A549 (cell line): ENCODE results near the gene FAM53B.

ENCODE experiments used
- CHD2 ChIP-seq: fragments of 150-350 bp; IDR thresholded peaks from 2 replicates; pipeline ENCODE4 v1.6.1; 2014; ENCODE audit warnings: low read length; ENCODE audit not compliant: partially characterized antibody
- EP300 ChIP-seq, 2 experiments: fragments of >200 bp; sonication (Bioruptor Twin); formaldehyde crosslinking; IDR thresholded peaks; 2 replicates in 1 of 2; 3 replicates in 1 of 2; pipeline ENCODE4 v1.6.1; 2016 to 2017
- HOXB5 ChIP-seq: fragments of 250-450 bp; sonication (Bioruptor Pico); IDR thresholded peaks from 2 replicates; pipeline ENCODE4 v1.5.0; 2020; ENCODE audit warnings: mild to moderate bottlenecking, moderate library complexity
- MYC ChIP-seq: IDR thresholded peaks from 2 replicates; pipeline ENCODE4 v1.6.1; 2012; ENCODE audit warnings: mild to moderate bottlenecking, inconsistent platforms, low read length, improper control_type of control experiment, borderline replicate concordance
- NFE2L2 ChIP-seq: fragments of 150-350 bp; conservative IDR thresholded peaks from 2 replicates; pipeline ENCODE4 v1.6.1; 2014; ENCODE audit warnings: low read length
- POLR2A ChIP-seq: IDR thresholded peaks from 2 replicates; pipeline ENCODE4 v1.6.1; 2012; ENCODE audit warnings: mild to moderate bottlenecking, low read length
- RNF2 ChIP-seq: fragments of 200-600 bp; sonication (generic); IDR thresholded peaks from 2 replicates; pipeline ENCODE4 v1.6.1; 2016; ENCODE audit warnings: low read depth, mild to moderate bottlenecking, antibody characterized with exemption, moderate library complexity, borderline replicate concordance
- TF ChIP-seq, protein P1 (sequence below): fragments of >200 bp; sonication (Bioruptor Twin); formaldehyde crosslinking; IDR thresholded peaks from 3 replicates; pipeline ENCODE4 v1.5.1; 2016
- TF ChIP-seq, protein P2 (sequence below): IDR thresholded peaks from 2 replicates; pipeline ENCODE4 v1.6.1; 2012
- TF ChIP-seq, protein P3 (sequence below): IDR thresholded peaks from 2 replicates; pipeline ENCODE4 v1.6.1; 2012

DNA sequence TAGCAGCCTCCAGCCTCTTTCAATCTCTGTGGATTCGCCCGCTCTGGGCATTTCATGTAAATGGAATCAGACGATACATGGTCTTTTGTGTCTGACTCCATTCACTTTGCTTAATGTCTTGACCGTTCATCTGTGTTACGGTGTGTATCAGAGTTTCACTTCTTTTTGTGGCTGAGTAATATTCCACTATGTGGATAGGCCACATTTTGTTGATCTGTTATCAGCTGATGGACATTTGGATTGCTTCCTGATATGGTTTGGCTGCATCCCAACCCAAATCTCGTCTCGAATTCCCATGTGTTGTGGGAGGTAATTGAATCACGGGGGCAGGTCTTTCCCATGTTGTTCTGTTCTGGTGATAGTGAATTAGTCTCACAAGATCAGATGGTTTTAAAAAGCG is 173.5 kb downstream of the FAM53B start:
- TF ChIP-seq POLR2A = no peak
- TF ChIP-seq, protein P1, sequence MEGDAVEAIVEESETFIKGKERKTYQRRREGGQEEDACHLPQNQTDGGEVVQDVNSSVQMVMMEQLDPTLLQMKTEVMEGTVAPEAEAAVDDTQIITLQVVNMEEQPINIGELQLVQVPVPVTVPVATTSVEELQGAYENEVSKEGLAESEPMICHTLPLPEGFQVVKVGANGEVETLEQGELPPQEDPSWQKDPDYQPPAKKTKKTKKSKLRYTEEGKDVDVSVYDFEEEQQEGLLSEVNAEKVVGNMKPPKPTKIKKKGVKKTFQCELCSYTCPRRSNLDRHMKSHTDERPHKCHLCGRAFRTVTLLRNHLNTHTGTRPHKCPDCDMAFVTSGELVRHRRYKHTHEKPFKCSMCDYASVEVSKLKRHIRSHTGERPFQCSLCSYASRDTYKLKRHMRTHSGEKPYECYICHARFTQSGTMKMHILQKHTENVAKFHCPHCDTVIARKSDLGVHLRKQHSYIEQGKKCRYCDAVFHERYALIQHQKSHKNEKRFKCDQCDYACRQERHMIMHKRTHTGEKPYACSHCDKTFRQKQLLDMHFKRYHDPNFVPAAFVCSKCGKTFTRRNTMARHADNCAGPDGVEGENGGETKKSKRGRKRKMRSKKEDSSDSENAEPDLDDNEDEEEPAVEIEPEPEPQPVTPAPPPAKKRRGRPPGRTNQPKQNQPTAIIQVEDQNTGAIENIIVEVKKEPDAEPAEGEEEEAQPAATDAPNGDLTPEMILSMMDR = no peak
- TF ChIP-seq CHD2 = no peak
- no peak for TF ChIP-seq NFE2L2
- TF ChIP-seq, protein P2, sequence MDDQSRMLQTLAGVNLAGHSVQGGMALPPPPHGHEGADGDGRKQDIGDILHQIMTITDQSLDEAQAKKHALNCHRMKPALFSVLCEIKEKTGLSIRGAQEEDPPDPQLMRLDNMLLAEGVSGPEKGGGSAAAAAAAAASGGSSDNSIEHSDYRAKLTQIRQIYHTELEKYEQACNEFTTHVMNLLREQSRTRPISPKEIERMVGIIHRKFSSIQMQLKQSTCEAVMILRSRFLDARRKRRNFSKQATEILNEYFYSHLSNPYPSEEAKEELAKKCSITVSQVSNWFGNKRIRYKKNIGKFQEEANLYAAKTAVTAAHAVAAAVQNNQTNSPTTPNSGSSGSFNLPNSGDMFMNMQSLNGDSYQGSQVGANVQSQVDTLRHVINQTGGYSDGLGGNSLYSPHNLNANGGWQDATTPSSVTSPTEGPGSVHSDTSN = no peak
- TF ChIP-seq, protein P3, sequence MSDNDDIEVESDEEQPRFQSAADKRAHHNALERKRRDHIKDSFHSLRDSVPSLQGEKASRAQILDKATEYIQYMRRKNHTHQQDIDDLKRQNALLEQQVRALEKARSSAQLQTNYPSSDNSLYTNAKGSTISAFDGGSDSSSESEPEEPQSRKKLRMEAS = no peak
- TF ChIP-seq MYC = no peak
- TF ChIP-seq EP300 (IDR thresholded peaks at IDR 0.05) = no peak
- no peak for TF ChIP-seq HOXB5
- TF ChIP-seq RNF2 = no peak
